HG03066 (cell line): ENCODE results near the gene GNAS.

ENCODE experiments used
- ATAC-seq: cut with Tn5 transposase; IDR thresholded peaks from one replicate; pipeline ENCODE4 v1.9.1; 2021; ENCODE audit warnings: low read depth; ENCODE audit not compliant: unreplicated experiment

The GNAS gene

GRCh38 chr20:58877976-58878360 lies 25.5 kb downstream of the GNAS start:
- ATAC-seq: no peak

GRCh38 chr20:58878399-58878798 lies 25.9 kb downstream of the GNAS start:
- no peak for ATAC-seq

GRCh38 chr20:58880441-58880840 lies 27.9 kb downstream of the GNAS start:
- no peak for ATAC-seq

- ATAC-seq: no peak
These were observed 28.7 kb downstream of the GNAS start for GRCh38 chr20:58880994-58881752.

GRCh38 chr20:58882704-58883089 lies 30.2 kb downstream of the GNAS start:
- ATAC-seq: no peak

GRCh38 chr20:58883241-58883691 lies 30.8 kb downstream of the GNAS start:
- no peak for ATAC-seq

GRCh38 chr20:58884966-58885365 lies 32.5 kb downstream of the GNAS start:
- no peak for ATAC-seq

- no peak for ATAC-seq
These were observed 34.0 kb downstream of the GNAS start for GRCh38 chr20:58886546-58886945.

- ATAC-seq: no peak
These were observed 35.6 kb downstream of the GNAS start for GRCh38 chr20:58888103-58888502.

GRCh38 chr20:58888521-58889333 lies 36.2 kb downstream of the GNAS start:
- peak; percentile 33 for ATAC-seq

- no peak for ATAC-seq
These were observed 36.8 kb downstream of the GNAS start for GRCh38 chr20:58889334-58889760.

- no peak for ATAC-seq
These were observed 37.4 kb downstream of the GNAS start for GRCh38 chr20:58889798-58890517.

- peak; percentile 29 for ATAC-seq
These were observed 38.1 kb downstream of the GNAS start for GRCh38 chr20:58890518-58891085.

- ATAC-seq: peak; percentile 6
These were observed 38.7 kb downstream of the GNAS start for GRCh38 chr20:58891086-58891717.

- no peak for ATAC-seq
These were observed 39.2 kb downstream of the GNAS start for GRCh38 chr20:58891718-58892140.

GRCh38 chr20:58892141-58892931 lies 39.8 kb downstream of the GNAS start:
- no peak for ATAC-seq

GRCh38 chr20:58892932-58893224 lies 40.4 kb downstream of the GNAS start:
- no peak for ATAC-seq

GRCh38 chr20:58893355-58894120 lies 41.0 kb downstream of the GNAS start:
- ATAC-seq: no peak
